Astrocyte (in vitro differentiated cells and primary cell): ENCODE data around the gene PTK7. TPM values are rescaled to one million over a fixed set of nuclear protein-coding genes. Genes with fewer than 3 reads are reported as not detected.

Experiments used
- DNase-seq: peaks from one replicate; pipeline ENCODE4 v3.0.0-alpha.2; 2010; ENCODE audit warnings: low read depth
- FAIRE-seq: peaks from 2 replicates; lab custom pipeline; 2011; peaks lifted over from hg19 to GRCh38; lab: Jason Lieb, UNC
- H2AFZ ChIP-seq: 2 replicates; pipeline ENCODE4 v1.6.0; 2012; ENCODE audit warnings: low read depth, low read length, inconsistent platforms
- H3K27ac ChIP-seq: 2 replicates; pipeline ENCODE4 v1.5.1; 2011; ENCODE audit warnings: low read depth, low read length, inconsistent platforms
- H3K27me3 ChIP-seq: 2 replicates; pipeline ENCODE4 v1.6.0; 2011; ENCODE audit warnings: low read length, inconsistent platforms; ENCODE audit not compliant: insufficient read depth
- H3K36me3 ChIP-seq: 2 replicates; pipeline ENCODE4 v1.5.1; 2011; ENCODE audit warnings: low read length, inconsistent platforms; ENCODE audit not compliant: insufficient read depth
- H3K4me1 ChIP-seq: 2 replicates; pipeline ENCODE4 v1.5.1; 2011; ENCODE audit warnings: low read length, inconsistent platforms; ENCODE audit not compliant: insufficient read depth
- H3K4me2 ChIP-seq: 2 replicates; pipeline ENCODE4 v1.6.0; 2012; ENCODE audit warnings: low read length, inconsistent platforms
- H3K4me3 ChIP-seq: 2 replicates; pipeline ENCODE4 v1.5.1; 2011; ENCODE audit warnings: low read depth, mild to moderate bottlenecking, low read length, inconsistent platforms; ENCODE audit not compliant: insufficient read depth
- H3K79me2 ChIP-seq: 2 replicates; pipeline ENCODE4 v1.6.0; 2012; ENCODE audit warnings: mild to moderate bottlenecking, low read length, inconsistent platforms; ENCODE audit not compliant: insufficient read depth
- H3K9ac ChIP-seq: 2 replicates; pipeline ENCODE4 v1.6.0; 2012; ENCODE audit warnings: mild to moderate bottlenecking, low read length, inconsistent platforms
- H3K9me3 ChIP-seq: 2 replicates; pipeline ENCODE4 v1.5.1; 2012; ENCODE audit warnings: low read depth, mild to moderate bottlenecking, low read length, inconsistent platforms; ENCODE audit not compliant: insufficient read depth
- H4K20me1 ChIP-seq: 2 replicates; pipeline ENCODE4 v1.6.0; 2012; ENCODE audit warnings: low read length, inconsistent platforms; ENCODE audit not compliant: insufficient read depth
- H3K27ac Mint-ChIP-seq: one replicate; pipeline ENCODE4 v1.8.0; 2021; ENCODE audit warnings: mild to moderate bottlenecking, mixed read lengths; ENCODE audit not compliant: unreplicated experiment
- H3K27me3 Mint-ChIP-seq: one replicate; pipeline ENCODE4 v1.8.0; 2021; ENCODE audit warnings: low read depth, mixed read lengths; ENCODE audit not compliant: unreplicated experiment
- H3K36me3 Mint-ChIP-seq: one replicate; pipeline ENCODE4 v1.8.0; 2021; ENCODE audit warnings: low read depth, mixed read lengths; ENCODE audit not compliant: unreplicated experiment
- H3K4me1 Mint-ChIP-seq: one replicate; pipeline ENCODE4 v1.8.0; 2021; ENCODE audit warnings: low read depth, mixed read lengths; ENCODE audit not compliant: unreplicated experiment
- H3K4me3 Mint-ChIP-seq: one replicate; pipeline ENCODE4 v1.8.0; 2021; ENCODE audit warnings: mild to moderate bottlenecking, moderate library complexity, mixed read lengths; ENCODE audit not compliant: unreplicated experiment
- H3K9me3 Mint-ChIP-seq: one replicate; pipeline ENCODE4 v1.8.0; 2021; ENCODE audit warnings: mild to moderate bottlenecking, mixed read lengths; ENCODE audit not compliant: unreplicated experiment
- CTCF ChIP-seq: IDR thresholded peaks from 2 replicates; pipeline ENCODE4 v1.5.1; 2011; ENCODE audit warnings: low read depth, mild to moderate bottlenecking, inconsistent platforms, low read length, moderate library complexity; ENCODE audit not compliant: insufficient read depth
- EZH2 ChIP-seq: IDR thresholded peaks from 2 replicates; pipeline ENCODE4 v1.6.1; 2012; ENCODE audit warnings: mild to moderate bottlenecking, low read length, inconsistent platforms; ENCODE audit not compliant: insufficient read depth
- total RNA-seq: library from RNA; stranded (reverse); gene quantifications from 2 replicates; pipeline ENCODE4 v1.2.1, GENCODE V29; 2021

PTK7 gene
- total RNA-seq, 1 donor from 2014 or later: 506 TPM

- Mint-ChIP-seq H3K27ac (no peak overlapping the region), H3K27me3 (peaks cover 11% of the 10 kb centered on the region), H3K4me1 (no peaks in the 10 kb centered on the region), H3K4me3 (no peak overlapping the region), H3K9me3 (peaks cover 16% of the 10 kb centered on the region), H3K36me3 (peaks cover 56% of the 10 kb centered on the region)
- TF ChIP-seq EZH2 (no peak), CTCF (no peak)
- no peaks in the 10 kb centered on the region for H4K20me1 ChIP-seq
- H3K4me3 ChIP-seq: no peak overlapping the region
- no peak overlapping the region for H2AFZ ChIP-seq
- no peaks in the 10 kb centered on the region for H3K4me1 ChIP-seq
- no peak for FAIRE-seq
- H3K27ac ChIP-seq: no peak overlapping the region
- no peak overlapping the region for H3K4me2 ChIP-seq
- H3K9ac ChIP-seq: no peak overlapping the region
- no peaks in the 10 kb centered on the region for H3K79me2 ChIP-seq
- no peaks in the 10 kb centered on the region for H3K27me3 ChIP-seq
- peaks cover 5% of the 10 kb centered on the region for H3K9me3 ChIP-seq
- H3K36me3 ChIP-seq: peaks cover 6% of the 10 kb centered on the region
- no peak for DNase-seq
Measured at GRCh38 chr6:43202451-43202850, 126.3 kb downstream of the PTK7 start.

- Histone ChIP-seq H3K4me3 (no peak overlapping the region), H3K27me3 (no peaks in the 10 kb centered on the region), H3K27ac (no peak overlapping the region), H3K79me2 (no peaks in the 10 kb centered on the region), H3K4me1 (no peaks in the 10 kb centered on the region), H3K9ac (no peak overlapping the region), H2AFZ (no peak overlapping the region), H3K4me2 (no peak overlapping the region), H4K20me1 (no peaks in the 10 kb centered on the region), H3K9me3 (peaks cover 5% of the 10 kb centered on the region), H3K36me3 (peaks cover 6% of the 10 kb centered on the region)
- FAIRE-seq (no peak), DNase-seq (no peak)
- H3K27ac Mint-ChIP-seq: no peak overlapping the region
- H3K4me3 Mint-ChIP-seq: no peak overlapping the region
- H3K4me1 Mint-ChIP-seq: no peaks in the 10 kb centered on the region
- H3K36me3 Mint-ChIP-seq: peaks cover 53% of the 10 kb centered on the region
- H3K9me3 Mint-ChIP-seq: peaks cover 16% of the 10 kb centered on the region
- peaks cover 11% of the 10 kb centered on the region for H3K27me3 Mint-ChIP-seq
- no peak for TF ChIP-seq CTCF
- no peak for TF ChIP-seq EZH2
Measured at GRCh38 chr6:43203029-43203717, 127.1 kb downstream of the PTK7 start.

GRCh38 chr6:43203718-43204095 lies 127.6 kb downstream of the PTK7 start:
- Histone ChIP-seq H3K27ac (no peak overlapping the region), H3K9me3 (peaks cover 5% of the 10 kb centered on the region), H3K4me1 (no peaks in the 10 kb centered on the region), H3K79me2 (no peaks in the 10 kb centered on the region), H2AFZ (no peak overlapping the region), H3K9ac (no peak overlapping the region), H3K4me2 (no peak overlapping the region), H3K4me3 (no peak overlapping the region), H4K20me1 (no peaks in the 10 kb centered on the region), H3K36me3 (peaks cover 6% of the 10 kb centered on the region), H3K27me3 (no peaks in the 10 kb centered on the region)
- Mint-ChIP-seq H3K4me3 (no peak overlapping the region), H3K9me3 (peaks cover 16% of the 10 kb centered on the region), H3K36me3 (peaks cover 53% of the 10 kb centered on the region), H3K27me3 (peaks cover 11% of the 10 kb centered on the region), H3K27ac (no peak overlapping the region), H3K4me1 (no peaks in the 10 kb centered on the region)
- FAIRE-seq (no peak), DNase-seq (no peak)
- TF ChIP-seq CTCF: no peak
- TF ChIP-seq EZH2: no peak
